Breast epithelium (tissue), 4 donors: ENCODE data around the gene RIOK1. TPM values are rescaled to one million over a fixed set of nuclear protein-coding genes. Genes with fewer than 3 reads are reported as not detected.

Experiments used
- DNase-seq, 2 donors: peaks; one replicate each; pipeline ENCODE4 v3.0.0-alpha.2; 2019; ENCODE audit warnings: low spot score in 2 of 2
- H3K27ac ChIP-seq, 2 donors: fragments of 200-600 bp; sonication (generic) in 1 of 2; one replicate each; pipeline ENCODE4 v1.5.1; 2016 to 2019; ENCODE audit warnings: mild to moderate bottlenecking in 1 of 2
- H3K27me3 ChIP-seq, 2 donors: fragments of 200-600 bp; sonication (generic) in 1 of 2; one replicate each; pipeline versions ENCODE4 v1.5.1 to v1.6.0; 2017 to 2019; ENCODE audit warnings: control low read depth in 1 of 2, mild to moderate bottlenecking in 1 of 2
- H3K36me3 ChIP-seq: fragments of 200-600 bp; one replicate; pipeline ENCODE4 v1.5.1; 2019
- H3K4me1 ChIP-seq, 2 donors: fragments of 200-600 bp; sonication (generic); one replicate each; pipeline ENCODE4 v1.5.1; 2016 to 2019; ENCODE audit warnings: control low read depth in 1 of 2
- H3K4me3 ChIP-seq, 3 donors: fragments of 200-600 bp; sonication (generic); 1 replicate in 2 of 3; 2 replicates in 1 of 3; pipeline ENCODE4 v1.5.1; 2016 to 2019; ENCODE audit warnings: mild to moderate bottlenecking in 3 of 3, moderate library complexity in 2 of 3
- H3K9me3 ChIP-seq, 2 donors: fragments of 200-600 bp; sonication (generic) in 1 of 2; one replicate each; pipeline ENCODE4 v1.5.1; 2016 to 2019; ENCODE audit warnings: control low read depth in 1 of 2
- POLR2A ChIP-seq: fragments of 450-650 bp; IDR thresholded peaks from one replicate; pipeline ENCODE4 v1.6.1; 2016; ENCODE audit warnings: antibody characterized with exemption, mild to moderate bottlenecking, moderate library complexity
- POLR2AphosphoS5 ChIP-seq, 3 donors: sonication (generic); formaldehyde crosslinking; IDR thresholded peaks; one replicate each; pipeline ENCODE4 v1.6.1; 2017; ENCODE audit warnings: antibody characterized with exemption in 3 of 3
- intact Hi-C: fragments of 100-400 bp; cut with DNase I; formaldehyde crosslinking; loops from one replicate; pipeline ENCODE4 v1.15.1; 2023; ENCODE audit warnings: low total_unique reads
- total RNA-seq, 3 donors: library from RNA; depleted of rRNA; stranded (reverse); fragments of >200 nt; gene quantifications; one replicate each; pipeline ENCODE4 v1.1.0, GENCODE V29; 2016
- TF ChIP-seq, protein P1 (sequence below), 3 donors: fragments of 450-650 bp; IDR thresholded peaks; one replicate each; pipeline ENCODE4 v1.5.1; 2016 to 2017; ENCODE audit warnings: antibody characterized with exemption in 3 of 3, mild to moderate bottlenecking in 3 of 3, moderate library complexity in 3 of 3

Gene RIOK1
- total RNA-seq, 3 donors from 2014 or later: 15.8 to 38.6 (median 26.9) TPM

DNA sequence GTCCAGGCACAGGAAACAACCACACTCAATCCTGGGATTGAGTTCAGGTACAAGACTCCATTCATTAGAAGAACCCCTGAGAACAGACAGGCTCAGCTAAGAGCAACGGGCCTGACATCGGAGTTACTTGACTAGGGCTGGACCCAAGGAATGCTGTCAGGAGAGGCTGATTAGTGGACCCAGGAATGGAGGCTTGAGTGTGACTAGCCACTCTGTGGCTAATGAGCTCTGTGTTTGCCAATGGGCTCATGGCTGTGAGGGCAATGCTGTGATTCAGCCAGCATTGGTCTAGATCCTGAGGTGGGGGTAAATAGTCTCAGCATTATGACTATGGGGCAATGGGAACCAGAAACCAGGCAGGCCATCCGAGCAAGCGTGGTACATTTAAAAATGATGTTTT lies 71.8 kb downstream of the RIOK1 start:
- no peak for DNase-seq
- intact Hi-C loops: no loop called here
- TF ChIP-seq POLR2AphosphoS5 (IDR thresholded peaks at IDR 0.05): no peak
- TF ChIP-seq POLR2A: no peak
- TF ChIP-seq, protein P1, sequence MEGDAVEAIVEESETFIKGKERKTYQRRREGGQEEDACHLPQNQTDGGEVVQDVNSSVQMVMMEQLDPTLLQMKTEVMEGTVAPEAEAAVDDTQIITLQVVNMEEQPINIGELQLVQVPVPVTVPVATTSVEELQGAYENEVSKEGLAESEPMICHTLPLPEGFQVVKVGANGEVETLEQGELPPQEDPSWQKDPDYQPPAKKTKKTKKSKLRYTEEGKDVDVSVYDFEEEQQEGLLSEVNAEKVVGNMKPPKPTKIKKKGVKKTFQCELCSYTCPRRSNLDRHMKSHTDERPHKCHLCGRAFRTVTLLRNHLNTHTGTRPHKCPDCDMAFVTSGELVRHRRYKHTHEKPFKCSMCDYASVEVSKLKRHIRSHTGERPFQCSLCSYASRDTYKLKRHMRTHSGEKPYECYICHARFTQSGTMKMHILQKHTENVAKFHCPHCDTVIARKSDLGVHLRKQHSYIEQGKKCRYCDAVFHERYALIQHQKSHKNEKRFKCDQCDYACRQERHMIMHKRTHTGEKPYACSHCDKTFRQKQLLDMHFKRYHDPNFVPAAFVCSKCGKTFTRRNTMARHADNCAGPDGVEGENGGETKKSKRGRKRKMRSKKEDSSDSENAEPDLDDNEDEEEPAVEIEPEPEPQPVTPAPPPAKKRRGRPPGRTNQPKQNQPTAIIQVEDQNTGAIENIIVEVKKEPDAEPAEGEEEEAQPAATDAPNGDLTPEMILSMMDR (IDR thresholded peaks at IDR 0.05): no peak

DNA sequence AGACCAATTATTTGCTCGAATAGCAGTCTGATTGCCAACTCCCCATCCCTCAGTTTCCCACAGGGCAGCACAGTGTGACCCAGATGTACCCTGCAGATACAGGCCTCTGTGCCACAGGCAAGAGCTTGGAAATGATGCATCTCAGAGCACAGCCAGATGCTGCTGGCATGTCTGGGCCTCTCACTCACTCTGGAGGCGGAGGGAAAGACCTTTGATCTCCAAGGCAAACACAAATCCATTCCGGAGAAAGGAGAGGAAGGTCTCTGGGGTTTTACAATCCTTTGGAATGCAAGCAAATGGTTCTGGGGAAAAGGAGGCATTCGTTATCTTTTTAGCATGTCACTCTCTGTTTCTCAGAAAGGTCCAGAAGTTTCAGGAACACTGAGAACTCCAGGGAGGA lies 74.2 kb downstream of the RIOK1 start:
- H3K36me3 ChIP-seq: no peaks in the 10 kb centered on the region
- intact Hi-C loops: no loop called here
- no peak for DNase-seq
- H3K27me3 ChIP-seq: no peaks in the 10 kb centered on the region
- H3K9me3 ChIP-seq: no peaks in the 10 kb centered on the region
- no peaks in the 10 kb centered on the region for H3K4me1 ChIP-seq
- no peak overlapping the region for H3K27ac ChIP-seq
- no peak for TF ChIP-seq POLR2A
- TF ChIP-seq, protein P1 (IDR thresholded peaks at IDR 0.05): no peak
- TF ChIP-seq POLR2AphosphoS5 (IDR thresholded peaks at IDR 0.05): no peak
- H3K4me3 ChIP-seq: no peak overlapping the region

More for the DNA sequence above, 71.8 kb downstream of the RIOK1 start:
- H3K9me3 ChIP-seq: no peaks in the 10 kb centered on the region
- no peaks in the 10 kb centered on the region for H3K27me3 ChIP-seq
- no peaks in the 10 kb centered on the region for H3K4me1 ChIP-seq
- no peak overlapping the region for H3K27ac ChIP-seq
- H3K4me3 ChIP-seq: no peak overlapping the region
- H3K36me3 ChIP-seq: no peaks in the 10 kb centered on the region

DNA sequence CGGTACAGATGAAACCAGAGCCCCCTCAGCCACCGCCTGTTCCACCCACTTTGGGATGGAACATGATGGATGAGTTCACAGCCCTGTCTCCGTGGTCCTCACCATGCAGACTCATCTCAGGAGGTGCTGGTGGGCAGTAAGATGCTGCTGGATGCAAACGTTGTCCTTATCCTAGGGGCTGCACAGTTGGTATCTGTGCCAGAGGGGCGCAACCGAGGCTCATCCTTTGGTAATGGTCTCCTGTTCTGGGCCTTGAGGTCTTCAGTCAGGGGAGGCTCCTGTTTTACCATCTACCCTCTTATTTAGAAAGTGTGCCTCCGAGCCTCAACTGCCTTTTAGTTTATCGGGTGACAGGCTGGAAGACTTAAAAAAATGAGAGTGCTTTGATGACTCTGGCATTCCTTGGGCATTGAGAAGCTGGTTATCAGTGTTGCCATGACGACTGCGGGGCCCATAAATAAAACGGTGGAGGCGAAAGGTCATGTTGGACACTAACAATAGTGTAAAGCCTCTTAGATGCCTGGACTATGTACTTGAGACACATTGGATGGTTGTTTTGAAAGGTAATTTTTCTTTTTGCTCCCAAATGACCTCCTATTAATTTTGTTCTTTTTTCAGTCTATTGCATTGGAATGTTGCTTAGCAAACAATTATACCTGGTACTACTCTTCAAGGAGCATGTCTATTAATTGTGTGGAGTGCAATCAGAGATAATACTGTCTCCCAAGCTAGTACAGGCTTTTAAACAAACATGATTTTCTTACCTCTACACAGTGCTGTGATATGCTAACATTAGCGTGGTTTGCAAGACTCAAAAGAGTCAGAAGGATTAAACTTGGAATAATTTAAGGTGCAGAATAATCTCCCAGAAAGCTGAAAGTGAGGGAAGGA lies 77.6 kb downstream of the RIOK1 start:
- Histone ChIP-seq H3K27me3 (no peaks in the 10 kb centered on the region), H3K36me3 (no peaks in the 10 kb centered on the region), H3K4me3 (no peak overlapping the region), H3K9me3 (no peaks in the 10 kb centered on the region), H3K27ac (no peak overlapping the region), H3K4me1 (no peaks in the 10 kb centered on the region)
- TF ChIP-seq, protein P1 (IDR thresholded peaks at IDR 0.05): no peak
- TF ChIP-seq POLR2AphosphoS5 (IDR thresholded peaks at IDR 0.05): no peak
- no peak for TF ChIP-seq POLR2A
- DNase-seq: no peak
- intact Hi-C loops: no loop called here

Other genes starting within 250 kb of the RIOK1 start
- 10 to 100 TPM; 52.2 to 53.6 (median 53.4) TPM for gene SSR1, start 76.6 kb upstream of the RIOK1 start, total RNA-seq
- gene CAGE1, start 66 bp upstream of the RIOK1 start, total RNA-seq: not detected
- gene DSP, start 151.9 kb downstream of the RIOK1 start, total RNA-seq: 100 to 1,000 TPM in 1 of 3 donors, 10 to 100 TPM in 1, 1 to 10 TPM in 1; 2.1 to 165 (median 95.4) TPM
- 10 to 100 TPM; 13.9 to 20.9 (median 15.4) TPM for gene SNRNP48, start 200.4 kb downstream of the RIOK1 start, total RNA-seq